ENCODE data around the gene A2M.

- TF ChIP-seq CTCF (IDR thresholded peaks at IDR 0.05; ENCODE audit: poor library complexity) (no peak), EZH2 (IDR thresholded peaks at IDR 0.05; ENCODE audit: borderline replicate concordance) (no peak)
Measured at GRCh38 chr12:9090220-9090619, 25.5 kb downstream of the A2M start.
